ENCODE results near the gene OR5V1.
"Not testable (repeated sequence)": the region's sequence is repeated elsewhere in the genome, so short reads cannot be mapped to it uniquely, and the experiment has no call there.

OR5V1 gene

GRCh38 chr6:29336269-29336668, 32.4 kb downstream of the OR5V1 start:
- Histone ChIP-seq H2BK12ac (ENCODE audit: low read length in 2 of 2) (no peak overlapping the region), H2BK5ac (ENCODE audit: low read depth, low read length, poor library complexity, severe bottlenecking) (no peak overlapping the region), H3K9me3 (ENCODE audit: control insufficient read depth, low read length) (peaks cover 7% of the 10 kb centered on the region), H3K27ac (ENCODE audit: low read length, poor library complexity, severe bottlenecking) (no peak overlapping the region), H3K79me1 (replicated peaks; ENCODE audit: low read length, poor library complexity, severe bottlenecking) (no peaks in the 10 kb centered on the region), H3K23ac (ENCODE audit: low read length in 2 of 2) (no peak overlapping the region), H4K91ac (ENCODE audit: low read length) (no peak overlapping the region), H3K4me1 (ENCODE audit: control insufficient read depth, insufficient read depth, low read depth, low read length) (no peaks in the 10 kb centered on the region), H2BK120ac (ENCODE audit: low read depth, low read length) (no peak overlapping the region), H3K14ac (ENCODE audit: low read length in 2 of 2) (no peak overlapping the region), H3K4ac (ENCODE audit: low read depth in 1 of 2, low read length in 2 of 2) (no peak overlapping the region), H3K4me3 (ENCODE audit: insufficient read depth in 1 of 2, low read depth in 1 of 2, low read length in 2 of 2) (no peak overlapping the region), H2BK15ac (ENCODE audit: low read depth, poor library complexity, severe bottlenecking) (no peak overlapping the region), H3K27me3 (ENCODE audit: control insufficient read depth in 1 of 2, insufficient read depth in 1 of 2, low read length in 2 of 2) (no peaks in the 10 kb centered on the region), H2AK5ac (ENCODE audit: low read length, severe bottlenecking) (no peak overlapping the region), H2AFZ (ENCODE audit: low read depth, low read length) (no peak overlapping the region), H3K18ac (ENCODE audit: low read depth in 1 of 2, low read length in 2 of 2) (no peak overlapping the region), H4K8ac (ENCODE audit: low read length) (no peak overlapping the region), H3K9ac (ENCODE audit: low read length) (no peak overlapping the region), H3K36me3 (ENCODE audit: control insufficient read depth in 1 of 2, insufficient read depth in 2 of 2, low read depth in 1 of 2, low read length in 2 of 2) (no peaks in the 10 kb centered on the region), H3K4me2 (ENCODE audit: low read length, poor library complexity, severe bottlenecking) (no peak overlapping the region)
- WGBS: no CpG with 5 or more reads among the region's 2 CpGs
- no peak for DNase-seq

- Histone ChIP-seq H3K18ac (ENCODE audit: low read depth in 1 of 2, low read length in 2 of 2) (no peak overlapping the region), H3K27me3 (ENCODE audit: control insufficient read depth in 1 of 2, insufficient read depth in 1 of 2, low read length in 2 of 2) (no peaks in the 10 kb centered on the region), H3K9me3 (ENCODE audit: control insufficient read depth, low read length) (peaks cover 7% of the 10 kb centered on the region), H4K8ac (ENCODE audit: low read length) (no peak overlapping the region), H2BK120ac (ENCODE audit: low read depth, low read length) (no peak overlapping the region), H2AK5ac (ENCODE audit: low read length, severe bottlenecking) (no peak overlapping the region), H3K27ac (ENCODE audit: low read length, poor library complexity, severe bottlenecking) (no peak overlapping the region), H2BK15ac (ENCODE audit: low read depth, poor library complexity, severe bottlenecking) (no peak overlapping the region), H2BK5ac (ENCODE audit: low read depth, low read length, poor library complexity, severe bottlenecking) (no peak overlapping the region), H3K4ac (ENCODE audit: low read depth in 1 of 2, low read length in 2 of 2) (no peak overlapping the region), H2AFZ (ENCODE audit: low read depth, low read length) (no peak overlapping the region), H3K9ac (ENCODE audit: low read length) (no peak overlapping the region), H3K4me3 (ENCODE audit: insufficient read depth in 1 of 2, low read depth in 1 of 2, low read length in 2 of 2) (no peak overlapping the region), H4K91ac (ENCODE audit: low read length) (no peak overlapping the region), H3K36me3 (ENCODE audit: control insufficient read depth in 1 of 2, insufficient read depth in 2 of 2, low read depth in 1 of 2, low read length in 2 of 2) (no peaks in the 10 kb centered on the region), H3K4me1 (ENCODE audit: control insufficient read depth, insufficient read depth, low read depth, low read length) (no peaks in the 10 kb centered on the region), H3K79me1 (replicated peaks; ENCODE audit: low read length, poor library complexity, severe bottlenecking) (no peaks in the 10 kb centered on the region), H3K4me2 (ENCODE audit: low read length, poor library complexity, severe bottlenecking) (no peak overlapping the region), H3K23ac (ENCODE audit: low read length in 2 of 2) (no peak overlapping the region), H3K14ac (ENCODE audit: low read length in 2 of 2) (no peak overlapping the region), H2BK12ac (ENCODE audit: low read length in 2 of 2) (no peak overlapping the region)
- DNase-seq: no peak
Observed at GRCh38 chr6:29332676-29333075, 36.0 kb downstream of the OR5V1 start.

- H4K8ac ChIP-seq (ENCODE audit: low read length): no peak overlapping the region
- 75% methylated on average over 2 of the region's 4 CpGs for WGBS
- no peak for DNase-seq
- peaks cover 2% of the 10 kb centered on the region for H3K9me3 ChIP-seq (ENCODE audit: control insufficient read depth, low read length)
- no peaks in the 10 kb centered on the region for H3K27me3 ChIP-seq (ENCODE audit: control insufficient read depth in 1 of 2, insufficient read depth in 1 of 2, low read length in 2 of 2)
- H3K79me1 ChIP-seq (replicated peaks; ENCODE audit: low read length, poor library complexity, severe bottlenecking): no peaks in the 10 kb centered on the region
- H3K18ac ChIP-seq (ENCODE audit: low read depth in 1 of 2, low read length in 2 of 2): no peak overlapping the region
- H3K4me2 ChIP-seq (ENCODE audit: low read length, poor library complexity, severe bottlenecking): no peak overlapping the region
- no peak overlapping the region for H3K27ac ChIP-seq (ENCODE audit: low read length, poor library complexity, severe bottlenecking)
- no peak overlapping the region for H2BK5ac ChIP-seq (ENCODE audit: low read depth, low read length, poor library complexity, severe bottlenecking)
- H3K4ac ChIP-seq (ENCODE audit: low read depth in 1 of 2, low read length in 2 of 2): no peak overlapping the region
- no peak overlapping the region for H2AFZ ChIP-seq (ENCODE audit: low read depth, low read length)
- no peak overlapping the region for H3K14ac ChIP-seq (ENCODE audit: low read length in 2 of 2)
- H3K4me3 ChIP-seq (ENCODE audit: insufficient read depth in 1 of 2, low read depth in 1 of 2, low read length in 2 of 2): no peak overlapping the region
- H2BK12ac ChIP-seq (ENCODE audit: low read length in 2 of 2): no peak overlapping the region
- H3K36me3 ChIP-seq (ENCODE audit: control insufficient read depth in 1 of 2, insufficient read depth in 2 of 2, low read depth in 1 of 2, low read length in 2 of 2): no peaks in the 10 kb centered on the region
- H2BK120ac ChIP-seq (ENCODE audit: low read depth, low read length): no peak overlapping the region
- H2AK5ac ChIP-seq (ENCODE audit: low read length, severe bottlenecking): no peak overlapping the region
- H3K9ac ChIP-seq (ENCODE audit: low read length): no peak overlapping the region
- H3K4me1 ChIP-seq (ENCODE audit: control insufficient read depth, insufficient read depth, low read depth, low read length): no peaks in the 10 kb centered on the region
- no peak overlapping the region for H2BK15ac ChIP-seq (ENCODE audit: low read depth, poor library complexity, severe bottlenecking)
- no peak overlapping the region for H4K91ac ChIP-seq (ENCODE audit: low read length)
- no peak overlapping the region for H3K23ac ChIP-seq (ENCODE audit: low read length in 2 of 2)
Observed at GRCh38 chr6:29325777-29326176, 42.9 kb downstream of the OR5V1 start.

- not testable (repeated sequence) for H3K23ac ChIP-seq (ENCODE audit: low read length in 2 of 2); DNase-seq; H3K9me3 ChIP-seq (ENCODE audit: control insufficient read depth, low read length); H3K4ac ChIP-seq (ENCODE audit: low read depth in 1 of 2, low read length in 2 of 2); H3K4me2 ChIP-seq (ENCODE audit: low read length, poor library complexity, severe bottlenecking); H2AK5ac ChIP-seq (ENCODE audit: low read length, severe bottlenecking); H3K27ac ChIP-seq (ENCODE audit: low read length, poor library complexity, severe bottlenecking); H3K14ac ChIP-seq (ENCODE audit: low read length in 2 of 2); H2BK120ac ChIP-seq (ENCODE audit: low read depth, low read length); H2BK15ac ChIP-seq (ENCODE audit: low read depth, poor library complexity, severe bottlenecking); H3K36me3 ChIP-seq (ENCODE audit: control insufficient read depth in 1 of 2, insufficient read depth in 2 of 2, low read depth in 1 of 2, low read length in 2 of 2); H3K9ac ChIP-seq (ENCODE audit: low read length); H2BK5ac ChIP-seq (ENCODE audit: low read depth, low read length, poor library complexity, severe bottlenecking); H4K8ac ChIP-seq (ENCODE audit: low read length); H3K79me1 ChIP-seq (replicated peaks; ENCODE audit: low read length, poor library complexity, severe bottlenecking); H2BK12ac ChIP-seq (ENCODE audit: low read length in 2 of 2); H2AFZ ChIP-seq (ENCODE audit: low read depth, low read length); H3K4me1 ChIP-seq (ENCODE audit: control insufficient read depth, insufficient read depth, low read depth, low read length); H3K4me3 ChIP-seq (ENCODE audit: insufficient read depth in 1 of 2, low read depth in 1 of 2, low read length in 2 of 2); H4K91ac ChIP-seq (ENCODE audit: low read length); H3K18ac ChIP-seq (ENCODE audit: low read depth in 1 of 2, low read length in 2 of 2); H3K27me3 ChIP-seq (ENCODE audit: control insufficient read depth in 1 of 2, insufficient read depth in 1 of 2, low read length in 2 of 2)
Observed at GRCh38 chr6:29323332-29323731, 45.3 kb downstream of the OR5V1 start.
